ENCODE results near the gene EPB41.
"Not testable (repeated sequence)": the region's sequence is repeated elsewhere in the genome, so short reads cannot be mapped to it uniquely, and the experiment has no call there.

EPB41 gene

GRCh38 chr1:28927648-28928313, 13.4 kb downstream of the EPB41 start:
- peak; percentile 9 for DNase-seq

DNA sequence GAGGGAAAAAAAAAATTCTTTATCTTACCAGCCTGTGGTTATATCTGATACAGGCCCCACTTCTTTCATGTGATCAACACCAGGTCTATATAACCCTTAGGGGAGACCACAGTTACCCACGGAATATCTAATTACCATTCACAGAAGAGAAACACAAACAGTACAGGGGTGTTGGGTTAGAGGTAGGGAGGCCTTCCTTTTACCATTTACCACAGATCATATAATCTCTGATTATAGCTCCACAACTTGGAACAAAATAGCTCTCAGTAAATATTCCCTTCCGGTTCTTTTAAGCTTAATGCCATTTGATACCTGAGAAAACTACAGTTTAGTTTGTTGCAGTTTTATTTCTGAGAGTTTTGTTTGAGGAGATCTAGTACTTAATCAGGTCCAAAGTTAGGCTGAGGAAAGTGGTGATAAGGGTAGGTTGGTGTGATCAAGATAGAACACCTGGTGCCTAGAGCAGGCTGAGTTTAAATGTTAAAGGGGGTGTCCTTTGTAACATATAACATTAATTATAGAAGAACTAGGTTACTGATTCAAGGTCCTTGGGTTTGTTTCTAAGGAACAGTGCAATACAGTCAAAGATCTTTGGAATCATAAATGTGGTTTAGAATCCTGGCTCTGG, 14.1 kb downstream of the EPB41 start:
- DNase-seq = no peak

GRCh38 chr1:28933277-28933676, 18.9 kb downstream of the EPB41 start:
- DNase-seq = no peak

DNA sequence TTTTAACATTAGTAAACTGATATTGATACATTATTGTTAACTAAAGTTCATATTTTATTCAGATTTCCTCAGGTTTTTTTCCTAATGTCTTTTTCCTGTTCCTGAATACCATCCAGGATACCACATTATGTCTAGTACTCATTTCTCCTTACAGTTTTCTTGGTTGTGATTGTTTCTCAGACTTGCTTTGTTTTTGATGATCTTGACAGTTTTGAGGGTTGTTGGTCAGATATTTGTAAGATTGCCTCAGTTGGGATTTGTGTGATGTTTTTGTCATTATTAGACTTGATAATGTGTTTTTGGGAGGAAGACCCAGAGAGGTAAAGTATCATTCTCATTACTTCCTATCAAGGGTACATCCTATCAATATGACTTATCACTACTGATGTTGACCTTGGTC, 19.5 kb downstream of the EPB41 start:
- DNase-seq = no peak

GRCh38 chr1:28934676-28935075, 20.3 kb downstream of the EPB41 start:
- DNase-seq = no peak

GRCh38 chr1:28935293-28935692, 20.9 kb downstream of the EPB41 start:
- no peak for DNase-seq

- DNase-seq = no peak
Measured at GRCh38 chr1:28936094-28936493, 21.7 kb downstream of the EPB41 start.

- DNase-seq = no peak
Measured at GRCh38 chr1:28936528-28936927, 22.2 kb downstream of the EPB41 start.

DNA sequence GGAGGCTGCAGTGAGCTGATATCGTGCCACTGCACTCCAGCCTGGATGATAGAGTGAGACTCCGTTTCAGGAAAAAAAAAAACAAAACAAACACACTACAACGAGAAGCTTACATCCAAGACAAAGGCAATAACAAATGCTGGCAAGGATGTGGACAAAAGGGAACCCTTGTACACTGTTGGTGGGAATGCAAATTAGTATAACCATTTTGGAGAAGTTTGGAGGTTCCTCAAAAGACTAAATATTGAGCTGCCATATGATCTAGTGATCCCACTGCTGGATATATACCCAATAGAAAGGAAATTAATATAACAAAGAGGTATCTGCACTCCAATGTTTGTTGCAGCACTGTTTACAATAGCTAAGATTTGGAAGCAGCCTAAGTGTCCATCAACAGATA, 29.2 kb downstream of the EPB41 start:
- DNase-seq = not testable (repeated sequence)

GRCh38 chr1:28950006-28950405, 35.6 kb downstream of the EPB41 start:
- no peak for DNase-seq

DNA sequence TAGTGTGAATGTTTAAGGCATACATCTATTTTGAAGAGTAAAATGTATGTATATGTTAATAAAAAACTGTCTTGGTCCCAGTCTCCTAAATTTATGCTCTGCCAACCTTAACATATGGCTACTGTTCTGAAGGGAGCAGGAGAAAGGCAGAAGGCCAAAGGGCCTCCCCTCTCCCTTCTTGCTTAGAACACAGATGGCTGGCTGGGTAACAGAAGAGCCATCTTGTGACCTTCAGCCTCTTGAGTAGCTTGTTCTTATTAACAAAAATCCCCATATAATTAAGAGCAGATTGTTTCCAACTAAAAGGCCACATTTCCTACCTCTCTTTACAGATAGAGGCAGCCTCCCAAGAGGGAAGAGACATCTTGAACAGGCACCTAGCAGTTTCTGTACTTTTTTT, 36.1 kb downstream of the EPB41 start:
- no peak for DNase-seq

GRCh38 chr1:28954126-28954726, 39.9 kb downstream of the EPB41 start:
- no peak for DNase-seq

GRCh38 chr1:28956038-28956464, 41.7 kb downstream of the EPB41 start:
- DNase-seq = peak; percentile 16

- DNase-seq = not testable (repeated sequence)
Measured at GRCh38 chr1:28962114-28962831, 47.9 kb downstream of the EPB41 start.

GRCh38 chr1:28965271-28965870, 51.0 kb downstream of the EPB41 start:
- no peak for DNase-seq

- no peak for DNase-seq
Measured at GRCh38 chr1:28966617-28967016, 52.2 kb downstream of the EPB41 start.

- DNase-seq = no peak
Measured at GRCh38 chr1:28971980-28972771, 57.8 kb downstream of the EPB41 start.

DNA sequence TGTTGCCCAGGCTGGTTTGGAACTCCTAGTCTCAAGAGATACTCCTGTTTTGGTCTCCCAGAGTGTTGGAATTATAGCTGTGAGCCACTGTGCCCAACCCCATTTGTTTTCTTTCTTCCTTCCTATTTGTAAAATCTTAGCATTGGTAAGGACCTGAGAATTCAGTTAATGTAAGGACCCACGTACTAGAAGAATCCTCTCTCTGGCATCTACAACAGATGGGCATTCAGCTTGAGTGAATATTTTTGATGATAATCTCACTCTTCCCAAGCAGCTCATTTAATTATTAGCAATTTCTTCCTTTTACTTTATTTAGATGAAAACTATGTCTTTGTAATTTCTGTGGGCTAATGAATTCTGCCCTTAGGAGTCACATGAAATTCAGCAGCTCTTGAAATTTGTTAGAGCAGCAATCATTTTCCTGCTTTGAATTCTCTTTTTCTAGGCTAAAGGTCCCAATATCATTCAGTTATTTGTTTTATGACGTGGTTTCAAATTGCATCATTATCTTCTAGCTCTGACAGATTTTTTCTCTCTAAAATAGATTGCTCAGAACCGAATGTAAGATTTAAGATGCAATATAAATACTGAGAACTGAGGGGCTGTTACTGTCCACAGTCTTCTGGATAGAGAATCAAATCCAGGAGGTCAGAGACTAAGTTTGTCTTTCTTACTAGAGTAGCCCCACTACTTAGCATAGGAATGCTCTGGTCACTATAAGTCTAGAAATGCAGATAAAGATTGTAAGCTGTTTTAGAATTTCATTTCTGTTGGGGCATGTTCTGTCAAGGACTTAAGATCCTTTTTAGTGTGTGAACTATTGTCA, 59.4 kb downstream of the EPB41 start:
- no peak for DNase-seq

- no peak for DNase-seq
Measured at GRCh38 chr1:28974432-28974831, 60.1 kb downstream of the EPB41 start.

- no peak for DNase-seq
Measured at GRCh38 chr1:28976248-28976647, 61.9 kb downstream of the EPB41 start.

DNA sequence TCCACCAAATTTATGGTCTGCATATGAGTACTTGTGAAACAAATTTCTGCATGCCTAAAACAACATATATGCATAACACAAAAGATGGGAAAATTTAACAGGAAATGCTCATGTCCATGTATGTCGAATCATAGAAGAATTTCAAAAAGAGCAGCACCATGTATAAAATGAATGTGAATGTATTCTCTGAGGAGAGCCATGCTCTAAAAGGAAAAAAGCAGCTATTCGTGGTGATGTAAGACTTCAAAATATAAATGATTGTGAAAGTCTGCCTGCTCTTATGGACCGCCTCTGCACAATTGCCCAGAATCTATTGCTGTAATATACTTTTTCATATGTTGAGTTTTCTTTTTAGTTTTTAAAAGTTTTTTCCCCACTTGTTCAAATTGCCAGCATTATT, 66.8 kb downstream of the EPB41 start:
- DNase-seq = peak; percentile 33

GRCh38 chr1:28982198-28982597, 67.8 kb downstream of the EPB41 start:
- no peak for DNase-seq
